Islet of Langerhans (tissue), 1 donor: ENCODE measurements around the gene CNTN6.

Experiments used
- FAIRE-seq: peaks from one replicate; lab custom pipeline; 2011; peaks lifted over from hg19 to GRCh38; lab: Jason Lieb, UNC

The CNTN6 gene

GRCh38 chr3:1092771-1093170, at the start of gene CNTN6:
Gene CNTN6, plus strand, starts transcription at chr3:1093024. Its CDS starts 54,985 bp downstream, at chr3:1148009.
- FAIRE-seq, result no peak

- FAIRE-seq, result no peak
Measured at GRCh38 chr3:1048558-1048957, 44.3 kb upstream of the CNTN6 start.

DNA sequence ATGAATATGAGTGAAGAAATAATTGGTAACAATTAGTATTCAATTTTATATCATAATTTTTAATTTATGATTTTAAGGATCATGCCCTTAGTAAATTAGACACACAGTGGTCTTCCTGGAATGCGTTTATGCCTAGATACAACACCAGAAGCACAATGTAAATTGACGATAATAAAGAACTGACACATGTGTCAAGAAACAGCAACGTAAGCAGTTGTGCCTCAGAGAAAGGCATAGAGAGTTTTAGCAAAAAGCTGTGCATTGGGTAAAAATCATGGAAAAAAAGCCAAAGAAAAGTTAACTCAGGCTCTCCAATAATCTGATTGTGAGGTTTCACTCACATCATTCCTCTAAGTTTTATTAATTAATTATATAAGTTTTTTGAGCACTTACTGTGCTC, 37.0 kb upstream of the CNTN6 start:
- FAIRE-seq, result no peak

- FAIRE-seq, result no peak
Measured at GRCh38 chr3:1056744-1057143, 36.1 kb upstream of the CNTN6 start.

GRCh38 chr3:1057436-1057835, 35.4 kb upstream of the CNTN6 start:
- FAIRE-seq, result no peak

DNA sequence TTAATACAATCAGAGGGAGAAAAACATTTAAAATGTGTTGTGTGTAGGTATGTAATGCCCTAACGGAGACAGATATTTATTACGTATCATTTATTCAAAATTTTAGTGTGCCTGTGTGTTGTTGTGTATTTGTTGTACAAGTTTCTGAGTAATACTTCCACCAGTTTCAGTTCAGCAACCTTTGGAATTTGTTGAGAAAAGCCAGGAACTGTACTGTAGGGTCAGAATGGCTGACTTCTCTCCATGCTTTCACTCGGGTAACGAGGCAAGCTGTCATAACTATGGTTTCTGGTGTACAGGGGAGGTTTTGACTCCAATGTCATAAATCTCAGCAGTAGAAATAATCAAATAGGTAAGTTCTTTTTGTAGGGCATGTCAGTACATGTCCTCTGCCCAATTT, 23.8 kb upstream of the CNTN6 start:
- no peak for FAIRE-seq

DNA sequence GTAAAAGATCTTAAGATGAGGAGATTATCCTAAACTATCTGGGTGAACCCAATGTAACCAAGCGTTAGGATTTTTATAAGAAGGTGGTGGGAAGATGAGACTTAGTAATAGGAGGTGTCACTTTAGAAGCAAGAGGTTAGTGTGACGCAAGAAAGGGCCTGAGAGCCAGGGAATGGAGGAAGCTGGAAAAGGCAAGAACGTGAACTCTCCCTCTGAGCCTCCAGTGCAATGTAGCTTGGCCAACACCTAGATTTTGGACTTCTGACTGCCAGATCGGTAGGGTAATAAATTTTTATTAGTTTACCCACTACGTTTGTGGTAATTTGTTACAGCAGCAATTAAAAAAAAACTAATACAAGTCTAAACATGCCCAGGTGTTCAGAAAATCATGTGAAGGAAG, 20.8 kb upstream of the CNTN6 start:
- FAIRE-seq, result no peak

DNA sequence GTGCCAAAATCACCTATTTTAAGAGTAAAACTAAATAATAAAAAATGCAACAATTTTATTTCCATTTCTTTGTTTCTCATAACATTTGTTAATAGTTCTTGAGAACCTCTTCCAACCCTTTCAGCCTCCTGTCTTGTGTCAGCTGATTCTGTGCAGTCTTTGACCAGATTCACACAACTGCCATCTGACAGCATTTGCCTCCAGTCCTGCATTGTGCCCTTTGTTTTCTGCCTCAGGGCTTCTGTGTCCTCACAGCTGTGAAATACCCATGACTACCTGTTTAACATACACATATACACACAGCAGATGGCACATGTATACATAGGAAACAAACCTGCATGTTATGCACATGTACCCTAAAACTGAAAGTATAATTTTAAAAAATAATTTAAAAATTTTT, 13.2 kb upstream of the CNTN6 start:
- peak; percentile 27 for FAIRE-seq

- FAIRE-seq, result peak; percentile 95
Measured at GRCh38 chr3:1082108-1082507, 10.7 kb upstream of the CNTN6 start.

DNA sequence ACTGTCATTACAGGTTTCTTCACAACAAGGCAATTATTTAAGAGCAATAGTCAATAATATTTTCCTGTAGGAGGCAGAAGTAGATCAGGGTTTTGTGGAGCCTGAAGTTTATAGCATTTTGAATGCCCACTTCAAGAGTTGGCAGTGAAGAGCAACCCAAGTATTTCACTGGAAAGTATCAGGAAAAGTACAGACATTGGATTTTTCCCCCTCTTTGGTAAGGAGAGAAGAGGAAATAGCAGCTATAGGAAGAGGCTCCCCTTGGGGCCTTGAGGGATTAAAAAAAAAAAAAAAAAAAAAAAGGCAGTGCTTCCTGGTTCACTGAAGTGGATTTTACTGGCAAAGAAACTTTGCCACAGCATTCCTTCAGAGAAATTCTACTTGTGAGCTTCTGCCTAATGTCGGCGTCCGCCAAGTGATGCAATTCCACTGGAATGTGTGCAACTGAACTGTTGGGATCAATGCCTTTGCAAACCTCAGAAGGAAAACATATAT, 5.7 kb upstream of the CNTN6 start:
- no peak for FAIRE-seq

DNA sequence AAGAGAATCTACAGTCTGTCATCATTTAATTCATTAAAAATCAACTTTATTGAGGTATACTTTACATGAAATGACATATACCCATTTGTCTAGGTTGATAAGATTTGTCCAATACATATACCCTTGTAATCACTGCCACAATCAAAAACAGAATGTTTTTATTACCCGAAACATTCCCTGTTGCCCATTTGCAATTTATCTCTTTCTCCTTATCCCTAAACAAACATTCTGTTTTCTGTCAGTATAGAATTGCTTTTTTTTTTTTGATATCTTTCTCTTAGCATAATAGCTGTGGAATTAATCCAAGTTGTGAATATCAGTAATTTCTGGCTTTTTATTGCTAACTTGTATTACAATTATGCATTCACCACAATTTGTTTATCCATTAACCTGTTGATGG, 4.3 kb upstream of the CNTN6 start:
- no peak for FAIRE-seq

DNA sequence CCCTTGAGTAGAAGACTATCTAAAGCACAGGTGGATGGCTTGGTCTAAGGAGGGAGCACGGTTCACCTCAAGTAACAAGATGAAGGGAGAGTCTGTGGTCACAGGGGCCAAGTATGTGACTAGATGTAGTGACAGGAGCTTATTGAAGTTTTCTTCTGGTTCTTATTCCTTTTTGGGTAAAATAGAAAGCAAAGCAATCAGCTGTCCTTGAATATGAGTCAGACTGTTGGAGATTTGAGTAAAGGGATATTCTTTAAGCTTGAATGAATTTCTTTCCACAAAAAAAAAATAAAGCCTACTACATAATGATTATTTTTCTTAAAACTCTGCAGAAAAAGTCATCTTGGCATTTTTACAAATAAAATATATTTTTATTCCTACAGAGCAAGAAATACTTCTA, 1.5 kb upstream of the CNTN6 start:
- FAIRE-seq, result no peak

DNA sequence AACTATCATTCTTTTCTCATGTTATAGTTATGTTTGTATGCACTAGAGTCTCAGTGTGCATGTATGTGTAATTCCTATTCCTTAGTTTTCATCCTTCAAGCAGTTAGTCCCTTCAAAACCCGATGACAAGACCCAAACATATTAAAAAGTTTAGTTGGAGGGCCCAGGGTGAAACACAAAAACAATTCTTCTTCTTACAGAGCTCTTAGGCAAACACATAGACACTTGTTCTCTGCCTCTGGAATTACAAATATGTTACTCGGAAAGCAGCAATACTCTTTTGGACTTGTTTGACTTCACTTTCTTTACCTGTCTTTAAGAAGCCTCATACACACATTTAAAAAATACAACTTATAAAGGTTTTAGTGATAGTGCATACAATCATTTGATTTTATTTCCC, 763 bp upstream of the CNTN6 start:
- no peak for FAIRE-seq

- FAIRE-seq, result no peak
Measured at GRCh38 chr3:1093217-1093616, 393 bp downstream of the CNTN6 start.

DNA sequence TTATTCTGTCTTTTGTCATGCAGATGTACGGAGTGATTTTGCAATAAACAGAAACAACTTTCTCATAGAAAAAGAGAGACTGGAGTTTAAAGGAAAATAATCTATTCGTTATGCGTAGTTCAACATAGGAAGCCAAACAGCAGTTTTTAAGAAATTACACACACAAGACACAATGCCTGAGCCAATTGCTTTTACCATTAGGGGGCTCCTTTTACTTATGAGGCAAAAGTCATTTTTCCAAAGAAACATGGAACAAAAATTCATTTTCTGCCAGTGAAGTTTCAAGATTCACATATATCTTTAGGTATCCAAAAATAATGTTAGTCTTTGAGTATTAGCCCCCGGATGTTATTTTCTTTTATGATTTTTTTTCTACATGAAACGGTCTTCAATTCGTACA, 10.7 kb downstream of the CNTN6 start:
- no peak for FAIRE-seq

DNA sequence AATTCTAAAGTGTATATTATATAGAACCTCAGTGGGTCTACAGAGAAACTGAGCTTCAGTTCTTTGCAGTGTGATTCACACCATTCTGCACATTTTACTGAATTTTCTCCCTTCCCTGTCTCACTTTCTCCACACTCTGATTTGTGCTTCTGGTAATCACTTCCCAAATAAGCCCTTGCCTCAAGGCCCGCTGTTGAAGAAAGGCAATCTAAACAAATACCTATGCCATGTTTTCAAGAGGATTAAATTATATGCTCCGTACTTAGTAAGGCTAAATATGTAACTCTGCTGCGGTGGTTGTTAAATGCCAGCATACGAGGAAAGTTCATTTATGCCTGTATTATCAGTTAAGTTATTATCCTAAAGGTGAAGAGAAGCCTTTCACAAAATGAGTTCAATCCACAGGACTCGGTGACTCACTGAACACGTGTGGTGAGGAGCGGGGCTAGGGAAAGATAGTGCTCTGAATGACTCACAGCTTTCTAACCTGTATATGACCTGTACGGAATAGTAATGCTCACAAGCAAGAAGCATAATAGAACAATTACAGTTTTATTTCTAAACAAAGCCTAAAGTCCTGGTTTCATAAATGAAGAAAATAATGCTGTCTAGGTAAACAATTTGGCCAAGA, 25.1 kb downstream of the CNTN6 start:
- no peak for FAIRE-seq

DNA sequence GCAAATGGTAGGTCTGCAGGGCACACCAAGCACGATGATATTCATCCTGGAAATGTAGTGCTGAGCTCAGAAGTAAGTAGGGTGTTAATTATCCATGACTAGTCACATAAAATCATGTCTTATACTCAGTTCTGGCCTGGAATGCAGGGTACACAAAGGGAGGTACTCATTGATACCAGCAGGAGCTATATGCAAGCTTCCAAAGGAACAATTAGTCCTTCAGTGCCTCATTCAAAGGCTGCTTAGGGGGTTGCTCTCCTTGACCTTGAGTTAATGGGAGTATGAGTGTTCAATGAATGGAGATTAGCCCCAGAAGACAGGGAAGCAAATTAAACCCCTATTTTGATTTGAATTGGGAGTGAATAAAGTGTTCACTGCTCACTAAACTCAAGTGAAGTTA, 38.3 kb downstream of the CNTN6 start:
- FAIRE-seq, result no peak

DNA sequence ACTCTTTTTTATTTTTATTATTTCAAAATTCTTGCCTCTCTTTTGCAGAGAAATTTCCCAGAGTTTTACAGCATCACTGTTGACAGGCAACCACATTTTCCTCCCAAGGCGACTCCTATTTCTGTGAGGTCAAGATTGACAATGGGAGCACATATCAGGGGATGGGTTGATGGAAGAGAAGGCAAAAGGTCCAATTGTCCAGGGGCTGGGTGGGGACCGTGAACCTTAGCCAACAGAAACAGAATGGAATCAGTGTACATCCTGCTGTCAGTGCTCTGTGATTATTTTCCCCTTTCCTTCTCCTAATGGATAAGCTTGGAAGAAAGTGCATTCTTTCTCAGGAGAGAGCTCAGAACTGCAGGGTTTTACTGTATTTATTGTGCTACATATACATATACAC, 42.4 kb downstream of the CNTN6 start:
- no peak for FAIRE-seq

DNA sequence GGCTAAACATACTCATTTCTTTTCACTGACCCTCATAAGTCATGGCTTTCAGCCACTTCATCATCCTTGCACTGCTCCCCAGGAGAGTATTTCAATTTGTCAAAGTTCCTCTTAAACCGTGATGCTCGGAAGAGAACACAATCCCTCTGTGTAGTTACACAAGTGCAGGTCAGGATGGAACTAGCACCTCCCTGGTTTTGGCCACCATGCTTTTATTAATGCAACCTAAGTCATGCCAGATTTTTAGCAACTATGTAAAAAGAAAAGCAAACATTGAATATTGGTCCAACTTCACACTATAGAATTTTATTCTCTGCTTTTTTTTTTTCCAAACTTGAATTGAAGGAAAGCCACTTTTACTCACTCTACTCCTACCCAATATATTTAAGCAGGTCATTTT, 45.2 kb downstream of the CNTN6 start:
- FAIRE-seq, result no peak

- no peak for FAIRE-seq
Measured at GRCh38 chr3:1139071-1139470, 46.2 kb downstream of the CNTN6 start.

- no peak for FAIRE-seq
Measured at GRCh38 chr3:1147326-1147725, 54.5 kb downstream of the CNTN6 start.

- FAIRE-seq, result no peak
Measured at GRCh38 chr3:1147819-1148218, 55.0 kb downstream of the CNTN6 start.

GRCh38 chr3:1164101-1164500, 71.3 kb downstream of the CNTN6 start:
- FAIRE-seq, result no peak

DNA sequence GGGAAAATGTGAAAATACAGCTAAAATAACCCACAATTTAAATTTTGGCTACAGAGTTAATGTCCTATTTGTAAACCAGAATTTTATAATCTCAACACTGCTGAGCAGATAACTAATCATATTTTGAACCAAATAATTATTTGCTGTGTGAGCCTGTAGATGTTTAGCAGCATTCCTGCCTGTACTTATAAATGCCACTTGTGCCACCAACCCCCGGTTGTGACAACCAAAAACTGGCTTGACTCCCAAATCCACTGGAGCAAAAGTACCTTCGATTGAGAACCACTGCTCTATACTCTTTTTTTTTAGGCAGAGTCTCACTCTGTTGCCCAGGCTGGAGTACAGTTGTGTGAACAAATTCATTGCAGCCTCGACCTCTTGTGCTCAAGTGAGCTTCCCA, 78.5 kb downstream of the CNTN6 start:
- no peak for FAIRE-seq

DNA sequence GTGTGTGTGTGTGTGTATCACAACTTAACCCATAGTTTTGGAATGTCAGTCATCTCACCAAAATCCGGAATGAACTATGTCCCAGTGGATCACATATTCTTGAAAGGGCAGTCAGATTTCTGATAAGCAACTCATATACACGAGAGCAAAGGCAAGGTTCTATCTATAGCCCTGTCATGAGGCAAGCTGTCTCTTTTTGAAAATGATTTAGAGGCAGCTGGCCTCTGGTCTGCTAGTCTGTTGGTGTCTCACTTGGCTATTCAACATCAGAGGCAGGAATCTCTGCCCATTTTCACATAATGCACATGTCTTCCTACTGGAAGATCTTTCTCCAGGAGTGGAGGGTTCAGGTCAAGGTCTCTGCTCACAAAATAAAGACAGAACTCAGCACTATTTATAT, 79.8 kb downstream of the CNTN6 start:
- no peak for FAIRE-seq
